ENCODE measurements around the gene PDE6C. TPM values are rescaled to one million over a fixed set of nuclear protein-coding genes. Genes with fewer than 3 reads are reported as not detected.

The PDE6C gene
- total and polyA plus RNA-seq, 4 experiments from 2014 or later: not detected

DNA sequence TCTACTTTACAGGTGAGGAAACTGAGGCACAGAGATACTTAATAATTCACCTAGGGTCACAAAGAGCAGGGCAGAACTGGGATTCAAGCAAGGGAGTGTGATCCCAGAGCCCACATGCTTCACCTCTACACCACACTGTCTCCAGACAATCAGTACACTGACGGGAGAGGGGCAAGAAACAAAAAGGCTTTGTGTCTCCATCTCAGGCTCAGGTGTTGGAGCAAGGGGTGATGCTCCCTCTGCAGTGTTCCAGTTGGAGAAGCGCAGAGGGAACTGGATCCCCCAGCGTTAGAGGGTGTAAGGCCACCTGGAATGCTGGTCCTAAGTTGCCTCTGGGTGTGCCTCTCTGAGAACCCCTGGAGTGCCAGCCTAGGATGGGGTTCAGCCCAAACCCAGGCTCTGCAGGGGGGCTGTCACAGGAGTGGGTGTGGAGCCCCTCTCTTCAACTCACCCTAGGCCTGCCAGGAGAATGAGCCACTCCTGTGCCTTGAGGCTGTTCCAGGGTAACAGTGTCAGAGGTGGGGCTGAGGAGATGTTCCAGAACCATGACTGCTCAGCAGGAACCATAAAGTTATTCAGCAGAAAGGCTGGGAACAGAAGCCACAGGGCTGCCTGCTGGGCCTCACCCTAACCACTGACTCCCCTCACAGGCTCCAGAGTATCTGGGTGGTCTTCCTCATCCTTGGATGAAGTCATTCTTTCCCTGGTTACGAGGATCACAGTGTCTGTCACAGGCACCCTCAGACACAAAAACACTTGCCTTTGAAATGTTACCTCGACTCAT, 16.8 kb upstream of the PDE6C start:
- peaks cover 3 to 6% of the 10 kb centered on the region in 2 donors for H3K27me3 Mint-ChIP-seq
- H3K9me3 ChIP-seq (ENCODE audit: control insufficient read depth in 1 of 2, low read length in 2 of 2): no peaks in the 10 kb centered on the region
- DNase-seq: no peak
- POLR2A ChIA-PET (ENCODE audit: partially characterized antibody): no interaction called here
- H3K4me3 ChIP-seq (ENCODE audit: low read length in 2 of 2): no peak overlapping the region
- no peak overlapping the region for H3K27ac ChIP-seq (ENCODE audit: low read depth, low read length)
- CTCF ChIA-PET (ENCODE audit: partially characterized antibody): no interaction called here
- peaks cover 11% of the 10 kb centered on the region for H3K27me3 ChIP-seq (ENCODE audit: insufficient read depth, low read length)
- no peaks in the 10 kb centered on the region for H3K4me1 ChIP-seq (ENCODE audit: insufficient read depth, low read length)
- H3K4me3 Mint-ChIP-seq: no peak overlapping the region
- no peaks in the 10 kb centered on the region for H3K36me3 Mint-ChIP-seq
- no peaks in the 10 kb centered on the region for H3K9me3 Mint-ChIP-seq
- peaks cover 0 to 4% (median 1%) of the 10 kb centered on the region in 4 donors for H3K4me1 Mint-ChIP-seq
- no peaks in the 10 kb centered on the region for H3K36me3 ChIP-seq (ENCODE audit: insufficient read depth, low read length)
- intact Hi-C loops (cut with micrococcal nuclease): no loop called here
- H3K27ac Mint-ChIP-seq: no peak overlapping the region

DNA sequence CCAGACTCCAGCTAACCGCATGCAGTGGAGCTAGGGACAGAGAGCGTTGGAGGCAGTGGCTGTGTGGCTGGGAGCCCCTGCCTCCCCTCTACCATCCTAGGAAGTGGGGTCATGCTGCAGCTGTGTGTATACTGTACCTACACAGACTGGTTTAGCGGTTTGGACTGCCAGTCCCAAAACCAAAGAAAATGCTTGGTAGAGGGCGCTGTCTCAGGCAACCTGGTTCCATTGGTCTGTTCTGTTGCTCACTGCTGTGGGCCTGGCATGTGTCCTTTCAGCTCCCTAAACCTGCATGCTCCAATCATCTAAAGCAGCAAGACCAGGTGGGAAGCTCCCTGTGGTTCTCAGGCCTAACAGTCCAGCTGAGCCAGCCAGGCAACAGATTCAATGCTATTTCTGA, 15.8 kb upstream of the PDE6C start:
- H3K4me1 Mint-ChIP-seq: peaks cover 0 to 6% (median 1%) of the 10 kb centered on the region in 4 donors
- Histone ChIP-seq H3K36me3 (ENCODE audit: insufficient read depth, low read length) (no peaks in the 10 kb centered on the region), H3K4me1 (ENCODE audit: insufficient read depth, low read length) (no peaks in the 10 kb centered on the region), H3K27me3 (ENCODE audit: insufficient read depth, low read length) (peaks cover 11% of the 10 kb centered on the region), H3K4me3 (ENCODE audit: low read length in 2 of 2) (no peak overlapping the region), H3K9me3 (ENCODE audit: control insufficient read depth in 1 of 2, low read length in 2 of 2) (no peaks in the 10 kb centered on the region), H3K27ac (ENCODE audit: low read depth, low read length) (no peak overlapping the region)
- ChIA-PET CTCF (ENCODE audit: partially characterized antibody) (no interaction called here), POLR2A (ENCODE audit: partially characterized antibody) (no interaction called here)
- no peak overlapping the region for H3K4me3 Mint-ChIP-seq
- no peaks in the 10 kb centered on the region for H3K36me3 Mint-ChIP-seq
- no peak overlapping the region for H3K27ac Mint-ChIP-seq
- peaks cover 4 to 6% of the 10 kb centered on the region in 2 donors for H3K27me3 Mint-ChIP-seq
- no peak for DNase-seq
- H3K9me3 Mint-ChIP-seq: no peaks in the 10 kb centered on the region
- intact Hi-C loops (cut with micrococcal nuclease): no loop called here

DNA sequence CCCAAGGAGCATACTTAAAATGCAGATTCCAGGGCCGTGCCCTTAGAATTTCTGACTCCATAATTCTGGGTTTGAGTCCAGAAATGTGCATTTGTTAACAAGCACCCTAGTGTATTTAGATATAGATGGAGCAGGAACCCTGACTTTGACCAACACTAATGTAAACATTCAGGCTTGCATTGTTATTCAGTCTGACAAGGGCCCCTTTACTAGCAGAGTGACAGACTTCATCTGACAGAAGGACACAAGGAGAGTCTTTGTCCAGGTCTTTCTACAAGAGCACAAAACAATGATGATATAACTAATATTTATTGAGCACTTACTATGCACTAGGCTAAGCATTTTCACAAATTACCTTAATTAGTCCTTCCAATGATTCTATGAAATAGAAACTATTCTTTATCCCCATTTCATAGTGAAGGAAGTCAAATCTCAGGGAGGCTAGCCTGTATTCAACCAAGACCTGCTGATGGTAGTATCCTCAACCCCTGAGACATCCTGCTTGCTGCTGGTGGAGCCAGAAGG, 15.2 kb upstream of the PDE6C start:
- Histone ChIP-seq H3K27ac (ENCODE audit: low read depth, low read length) (no peak overlapping the region), H3K4me3 (ENCODE audit: low read length in 2 of 2) (no peak overlapping the region), H3K4me1 (ENCODE audit: insufficient read depth, low read length) (no peaks in the 10 kb centered on the region), H3K9me3 (ENCODE audit: control insufficient read depth in 1 of 2, low read length in 2 of 2) (no peaks in the 10 kb centered on the region), H3K36me3 (ENCODE audit: insufficient read depth, low read length) (no peaks in the 10 kb centered on the region), H3K27me3 (ENCODE audit: insufficient read depth, low read length) (peaks cover 14% of the 10 kb centered on the region)
- H3K27ac Mint-ChIP-seq: no peak overlapping the region
- ChIA-PET POLR2A (ENCODE audit: partially characterized antibody) (no interaction called here), CTCF (ENCODE audit: partially characterized antibody) (no interaction called here)
- intact Hi-C loops (cut with micrococcal nuclease): no loop called here
- no peak overlapping the region for H3K4me3 Mint-ChIP-seq
- H3K27me3 Mint-ChIP-seq: peaks cover 10 to 12% of the 10 kb centered on the region in 2 donors
- DNase-seq: no peak
- no peaks in the 10 kb centered on the region for H3K36me3 Mint-ChIP-seq
- no peaks in the 10 kb centered on the region for H3K9me3 Mint-ChIP-seq
- peaks cover 0 to 9% (median 2%) of the 10 kb centered on the region in 4 donors for H3K4me1 Mint-ChIP-seq

DNA sequence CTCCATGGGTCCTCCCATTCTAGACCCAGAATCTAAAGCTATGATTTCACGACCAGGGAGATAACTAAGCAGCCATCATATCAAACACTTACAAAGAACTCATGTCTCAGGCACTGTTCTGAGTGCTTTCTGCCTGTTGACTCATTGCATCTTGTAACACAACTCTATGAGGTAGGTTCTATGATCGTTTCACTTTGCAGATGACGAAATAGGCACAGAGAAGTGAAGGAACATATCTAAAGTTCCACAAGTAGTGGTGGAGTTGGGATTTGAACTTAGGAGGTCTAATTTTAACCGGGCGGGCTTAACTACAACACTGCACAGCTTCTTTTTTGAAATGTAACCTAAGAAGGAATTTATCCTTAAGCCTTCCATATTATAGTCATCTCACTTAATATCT, 14.2 kb upstream of the PDE6C start:
- Histone ChIP-seq H3K4me1 (ENCODE audit: insufficient read depth, low read length) (no peaks in the 10 kb centered on the region), H3K4me3 (ENCODE audit: low read length in 2 of 2) (no peak overlapping the region), H3K9me3 (ENCODE audit: control insufficient read depth in 1 of 2, low read length in 2 of 2) (no peaks in the 10 kb centered on the region), H3K27me3 (ENCODE audit: insufficient read depth, low read length) (peaks cover 19% of the 10 kb centered on the region), H3K27ac (ENCODE audit: low read depth, low read length) (no peak overlapping the region), H3K36me3 (ENCODE audit: insufficient read depth, low read length) (no peaks in the 10 kb centered on the region)
- ChIA-PET CTCF (ENCODE audit: partially characterized antibody) (no interaction called here), POLR2A (ENCODE audit: partially characterized antibody) (no interaction called here)
- Mint-ChIP-seq H3K9me3 (no peaks in the 10 kb centered on the region), H3K4me3 (no peak overlapping the region), H3K27me3 (peaks cover 13 to 16% of the 10 kb centered on the region in 2 donors), H3K36me3 (no peaks in the 10 kb centered on the region), H3K4me1 (peaks cover 0 to 9% (median 2%) of the 10 kb centered on the region in 4 donors), H3K27ac (no peak overlapping the region)
- no peak for DNase-seq
- intact Hi-C loops (cut with micrococcal nuclease): no loop called here

DNA sequence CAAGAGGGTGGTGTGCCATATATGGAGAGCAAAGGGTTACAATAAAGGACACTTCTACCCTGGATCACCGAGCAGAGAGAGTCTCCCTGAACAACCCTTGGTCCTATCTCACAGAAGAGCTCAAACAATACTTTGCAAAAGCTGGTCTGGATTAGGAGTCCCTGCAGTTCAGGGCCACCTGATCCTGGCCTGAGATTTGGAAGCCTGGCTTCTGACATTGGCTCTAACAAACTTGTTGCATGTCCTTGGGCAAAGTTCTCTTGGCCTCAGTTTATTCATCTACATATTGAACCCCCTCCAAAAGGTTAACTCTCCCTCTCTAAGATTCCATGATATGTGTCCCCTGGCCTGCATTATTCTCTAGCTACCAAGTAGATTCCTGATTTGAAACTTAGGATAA, 13.0 kb upstream of the PDE6C start:
- CTCF ChIA-PET (ENCODE audit: partially characterized antibody): no interaction called here
- no peak overlapping the region for H3K27ac ChIP-seq (ENCODE audit: low read depth, low read length)
- no peaks in the 10 kb centered on the region for H3K9me3 Mint-ChIP-seq
- no peak overlapping the region for H3K4me3 ChIP-seq (ENCODE audit: low read length in 2 of 2)
- H3K36me3 ChIP-seq (ENCODE audit: insufficient read depth, low read length): no peaks in the 10 kb centered on the region
- POLR2A ChIA-PET (ENCODE audit: partially characterized antibody): no interaction called here
- H3K4me3 Mint-ChIP-seq: no peak overlapping the region
- intact Hi-C loops (cut with micrococcal nuclease): no loop called here
- H3K27ac Mint-ChIP-seq: no peak overlapping the region
- peaks cover 18 to 23% of the 10 kb centered on the region in 2 donors for H3K27me3 Mint-ChIP-seq
- no peaks in the 10 kb centered on the region for H3K4me1 ChIP-seq (ENCODE audit: insufficient read depth, low read length)
- no peak for DNase-seq
- peaks cover 19% of the 10 kb centered on the region for H3K27me3 ChIP-seq (ENCODE audit: insufficient read depth, low read length)
- no peaks in the 10 kb centered on the region for H3K9me3 ChIP-seq (ENCODE audit: control insufficient read depth in 1 of 2, low read length in 2 of 2)
- H3K4me1 Mint-ChIP-seq: peaks cover 0 to 9% (median 2%) of the 10 kb centered on the region in 4 donors
- no peaks in the 10 kb centered on the region for H3K36me3 Mint-ChIP-seq

DNA sequence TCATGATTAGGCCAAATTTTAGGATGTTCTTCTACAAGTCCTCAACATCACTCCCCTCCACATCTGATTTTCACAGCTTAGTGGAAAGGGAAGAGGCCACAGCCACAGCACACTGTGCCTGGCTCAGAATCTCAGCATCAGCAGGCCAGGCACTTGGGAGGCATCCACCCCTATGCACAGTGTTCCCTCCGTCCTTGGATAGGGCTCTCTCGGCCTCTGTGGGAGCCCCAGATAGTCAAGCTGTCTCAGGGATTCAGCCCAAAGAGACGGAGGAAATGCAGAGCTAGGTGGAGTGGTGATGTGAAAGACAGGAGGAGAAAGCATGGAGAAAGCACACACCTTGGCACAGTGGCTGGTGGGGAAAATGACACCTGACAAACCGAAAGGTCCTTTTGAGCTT, 12.6 kb upstream of the PDE6C start:
- Histone ChIP-seq H3K27me3 (ENCODE audit: insufficient read depth, low read length) (peaks cover 19% of the 10 kb centered on the region), H3K9me3 (ENCODE audit: control insufficient read depth in 1 of 2, low read length in 2 of 2) (no peaks in the 10 kb centered on the region), H3K4me3 (ENCODE audit: low read length in 2 of 2) (no peak overlapping the region), H3K4me1 (ENCODE audit: insufficient read depth, low read length) (no peaks in the 10 kb centered on the region), H3K36me3 (ENCODE audit: insufficient read depth, low read length) (no peaks in the 10 kb centered on the region), H3K27ac (ENCODE audit: low read depth, low read length) (no peak overlapping the region)
- ChIA-PET CTCF (ENCODE audit: partially characterized antibody) (no interaction called here), POLR2A (ENCODE audit: partially characterized antibody) (no interaction called here)
- no peak for DNase-seq
- Mint-ChIP-seq H3K9me3 (no peaks in the 10 kb centered on the region), H3K4me1 (peaks cover 0 to 9% (median 2%) of the 10 kb centered on the region in 4 donors), H3K36me3 (no peaks in the 10 kb centered on the region), H3K4me3 (peak overlapping the region in 1 of 8 donors; percentile 42), H3K27ac (no peak overlapping the region), H3K27me3 (peaks cover 18 to 27% of the 10 kb centered on the region in 2 donors)
- intact Hi-C loops (cut with micrococcal nuclease): no loop called here

DNA sequence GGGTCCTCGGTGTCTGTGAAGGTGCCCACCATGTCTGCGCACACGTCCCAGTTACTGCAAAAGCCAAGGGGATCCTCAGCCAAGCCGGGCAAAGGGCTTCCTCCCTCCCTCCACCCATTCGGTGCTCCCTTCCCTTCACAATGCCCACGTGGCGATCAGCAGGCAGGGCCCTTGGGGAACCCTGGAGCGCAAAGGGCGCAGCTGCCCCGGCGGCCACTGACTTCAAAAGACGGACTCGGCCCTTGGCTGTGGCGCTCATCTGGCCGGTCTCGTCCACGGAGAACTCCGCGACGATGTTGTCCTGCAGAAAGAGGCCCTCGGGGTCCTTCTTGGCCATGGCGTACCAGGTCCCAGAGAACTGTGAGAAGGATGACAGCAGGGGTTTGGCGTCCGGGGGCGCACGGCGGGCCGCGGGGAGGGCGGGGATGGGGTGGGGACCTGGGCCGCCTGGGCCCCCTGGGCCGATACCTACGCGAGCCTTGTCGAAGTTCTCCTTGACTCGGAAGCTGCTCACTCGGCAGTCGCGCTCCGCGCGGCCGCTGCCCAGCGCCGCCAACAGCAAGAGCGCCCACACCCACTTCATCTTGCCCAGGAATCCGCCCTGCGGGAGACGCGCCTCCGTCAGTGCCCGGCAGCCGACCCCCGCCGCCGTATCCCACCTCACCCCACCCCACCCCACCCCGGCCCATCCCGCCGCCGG, 11.7 kb upstream of the PDE6C start:
- Mint-ChIP-seq H3K4me3 (no peak overlapping the region), H3K27ac (no peak overlapping the region), H3K4me1 (peaks cover 0 to 9% (median 2%) of the 10 kb centered on the region in 4 donors), H3K27me3 (peaks cover 19 to 27% of the 10 kb centered on the region in 2 donors), H3K36me3 (no peaks in the 10 kb centered on the region), H3K9me3 (no peaks in the 10 kb centered on the region)
- ChIA-PET CTCF (ENCODE audit: partially characterized antibody) (no interaction called here), POLR2A (ENCODE audit: partially characterized antibody) (no interaction called here)
- Histone ChIP-seq H3K4me1 (ENCODE audit: insufficient read depth, low read length) (no peaks in the 10 kb centered on the region), H3K27ac (ENCODE audit: low read depth, low read length) (no peak overlapping the region), H3K27me3 (ENCODE audit: insufficient read depth, low read length) (peaks cover 19% of the 10 kb centered on the region), H3K9me3 (ENCODE audit: control insufficient read depth in 1 of 2, low read length in 2 of 2) (no peaks in the 10 kb centered on the region), H3K4me3 (ENCODE audit: low read length in 2 of 2) (no peak overlapping the region), H3K36me3 (ENCODE audit: insufficient read depth, low read length) (no peaks in the 10 kb centered on the region)
- intact Hi-C loops (cut with micrococcal nuclease): no loop called here
- DNase-seq: no peak
